OCI-LY3 (cell line): ENCODE measurements around the gene GSTA3.
"Not testable (repeated sequence)": the region's sequence is repeated elsewhere in the genome, so short reads cannot be mapped to it uniquely, and the experiment has no call there.

Experiments
- H2AFZ ChIP-seq: fragments of 200-600, 300-600 bp; shearing (Covaris generic); 2 replicates; pipeline ENCODE4 v1.6.0; 2014; ENCODE audit warnings: antibody characterized with exemption, low read depth, low read length
- H3K27ac ChIP-seq: fragments of 200-600, 300-600 bp; sonication (generic); 2 replicates; pipeline ENCODE4 v1.5.1; 2014; ENCODE audit warnings: mild to moderate bottlenecking, low read length, moderate library complexity, mixed read lengths
- H3K27me3 ChIP-seq: fragments of 200-600, 300-600 bp; sonication (generic); 2 replicates; pipeline ENCODE4 v1.6.1; 2014; ENCODE audit warnings: low read depth, low read length, mixed read lengths
- H3K36me3 ChIP-seq: fragments of 200-600, 300-600 bp; sonication (generic); replicated peaks from 2 replicates; pipeline ENCODE3; 2014; ENCODE audit warnings: low read depth, low read length, mixed read lengths
- H3K4me1 ChIP-seq: fragments of 300-600, 200-600 bp; sonication (generic); 2 replicates; pipeline ENCODE4 v1.6.1; 2014; ENCODE audit warnings: low read length, mixed read lengths
- H3K4me2 ChIP-seq: fragments of 200-600, 300-600 bp; sonication (generic); 2 replicates; pipeline ENCODE4 v1.6.1; 2014; ENCODE audit warnings: low read length, mixed read lengths
- H3K4me3 ChIP-seq: fragments of 300-600, 200-600 bp; sonication (generic); 2 replicates; pipeline ENCODE4 v1.5.1; 2014; ENCODE audit warnings: antibody characterized with exemption, mild to moderate bottlenecking, low read length, moderate library complexity
- H3K79me2 ChIP-seq: fragments of 300-600, 200-600 bp; shearing (Covaris generic); 2 replicates; pipeline ENCODE4 v1.6.1; 2014; ENCODE audit warnings: mild to moderate bottlenecking, low read length, mixed read lengths
- H3K9ac ChIP-seq: fragments of 300-600, 200-600 bp; shearing (Covaris generic); 2 replicates; pipeline ENCODE4 v1.6.0; 2014; ENCODE audit warnings: mild to moderate bottlenecking, low read length, moderate library complexity
- H3K9me3 ChIP-seq: fragments of 200-600, 300-600 bp; shearing (Covaris generic); 2 replicates; pipeline ENCODE4 v1.6.1; 2014; ENCODE audit warnings: low read length, mixed read lengths; ENCODE audit not compliant: insufficient read depth
- H4K20me1 ChIP-seq: fragments of 200-600, 300-600 bp; sonication (generic); 2 replicates; pipeline ENCODE4 v1.6.1; 2016; ENCODE audit warnings: low read length, mixed read lengths; ENCODE audit not compliant: insufficient read depth
- EZH2phosphoT487 ChIP-seq: fragments of 200-600 bp; shearing (Covaris generic); IDR thresholded peaks from 2 replicates; pipeline ENCODE4 v1.6.1; 2018; ENCODE audit warnings: antibody characterized with exemption, mixed run types, low read depth
- TF ChIP-seq, protein P1 (sequence below): fragments of 200-600, 300-600 bp; sonication (generic); IDR thresholded peaks from 2 replicates; pipeline ENCODE4 v1.5.1; 2014; ENCODE audit warnings: antibody characterized with exemption, low read length, low read depth

GSTA3 gene

GRCh38 chr6:52876056-52876787 is 33.3 kb downstream of the GSTA3 start:
- no peak for TF ChIP-seq EZH2phosphoT487
- TF ChIP-seq, protein P1, sequence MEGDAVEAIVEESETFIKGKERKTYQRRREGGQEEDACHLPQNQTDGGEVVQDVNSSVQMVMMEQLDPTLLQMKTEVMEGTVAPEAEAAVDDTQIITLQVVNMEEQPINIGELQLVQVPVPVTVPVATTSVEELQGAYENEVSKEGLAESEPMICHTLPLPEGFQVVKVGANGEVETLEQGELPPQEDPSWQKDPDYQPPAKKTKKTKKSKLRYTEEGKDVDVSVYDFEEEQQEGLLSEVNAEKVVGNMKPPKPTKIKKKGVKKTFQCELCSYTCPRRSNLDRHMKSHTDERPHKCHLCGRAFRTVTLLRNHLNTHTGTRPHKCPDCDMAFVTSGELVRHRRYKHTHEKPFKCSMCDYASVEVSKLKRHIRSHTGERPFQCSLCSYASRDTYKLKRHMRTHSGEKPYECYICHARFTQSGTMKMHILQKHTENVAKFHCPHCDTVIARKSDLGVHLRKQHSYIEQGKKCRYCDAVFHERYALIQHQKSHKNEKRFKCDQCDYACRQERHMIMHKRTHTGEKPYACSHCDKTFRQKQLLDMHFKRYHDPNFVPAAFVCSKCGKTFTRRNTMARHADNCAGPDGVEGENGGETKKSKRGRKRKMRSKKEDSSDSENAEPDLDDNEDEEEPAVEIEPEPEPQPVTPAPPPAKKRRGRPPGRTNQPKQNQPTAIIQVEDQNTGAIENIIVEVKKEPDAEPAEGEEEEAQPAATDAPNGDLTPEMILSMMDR, result no peak

GRCh38 chr6:52872031-52872430 is 37.5 kb downstream of the GSTA3 start:
- no peaks in the 10 kb centered on the region for H3K79me2 ChIP-seq
- H3K4me3 ChIP-seq, result no peak overlapping the region
- H3K9me3 ChIP-seq, result no peaks in the 10 kb centered on the region
- no peak overlapping the region for H3K9ac ChIP-seq
- no peaks in the 10 kb centered on the region for H4K20me1 ChIP-seq
- H3K36me3 ChIP-seq, result no peaks in the 10 kb centered on the region
- no peak for TF ChIP-seq EZH2phosphoT487
- TF ChIP-seq, protein P1, result no peak
- H3K27me3 ChIP-seq, result no peaks in the 10 kb centered on the region
- no peaks in the 10 kb centered on the region for H3K4me1 ChIP-seq
- H2AFZ ChIP-seq, result no peak overlapping the region
- no peak overlapping the region for H3K4me2 ChIP-seq
- no peak overlapping the region for H3K27ac ChIP-seq

More at GRCh38 chr6:52876056-52876787, 33.3 kb downstream of the GSTA3 start:
- Histone ChIP-seq H2AFZ (no peak overlapping the region), H3K27ac (no peak overlapping the region), H3K9ac (no peak overlapping the region), H3K9me3 (no peaks in the 10 kb centered on the region), H4K20me1 (no peaks in the 10 kb centered on the region), H3K4me3 (no peak overlapping the region), H3K36me3 (no peaks in the 10 kb centered on the region), H3K79me2 (no peaks in the 10 kb centered on the region), H3K27me3 (no peaks in the 10 kb centered on the region), H3K4me2 (no peak overlapping the region), H3K4me1 (no peaks in the 10 kb centered on the region)

- no peaks in the 10 kb centered on the region for H3K36me3 ChIP-seq
- no peak overlapping the region for H3K27ac ChIP-seq
- H3K4me3 ChIP-seq, result no peak overlapping the region
- no peak overlapping the region for H3K4me2 ChIP-seq
- no peaks in the 10 kb centered on the region for H3K9me3 ChIP-seq
- H3K4me1 ChIP-seq, result no peaks in the 10 kb centered on the region
- no peak for TF ChIP-seq EZH2phosphoT487
- TF ChIP-seq, protein P1, result no peak
- H3K27me3 ChIP-seq, result no peaks in the 10 kb centered on the region
- no peaks in the 10 kb centered on the region for H3K79me2 ChIP-seq
- no peak overlapping the region for H2AFZ ChIP-seq
- H4K20me1 ChIP-seq, result no peaks in the 10 kb centered on the region
- no peak overlapping the region for H3K9ac ChIP-seq
Measured at GRCh38 chr6:52871621-52872020, 37.9 kb downstream of the GSTA3 start.

DNA sequence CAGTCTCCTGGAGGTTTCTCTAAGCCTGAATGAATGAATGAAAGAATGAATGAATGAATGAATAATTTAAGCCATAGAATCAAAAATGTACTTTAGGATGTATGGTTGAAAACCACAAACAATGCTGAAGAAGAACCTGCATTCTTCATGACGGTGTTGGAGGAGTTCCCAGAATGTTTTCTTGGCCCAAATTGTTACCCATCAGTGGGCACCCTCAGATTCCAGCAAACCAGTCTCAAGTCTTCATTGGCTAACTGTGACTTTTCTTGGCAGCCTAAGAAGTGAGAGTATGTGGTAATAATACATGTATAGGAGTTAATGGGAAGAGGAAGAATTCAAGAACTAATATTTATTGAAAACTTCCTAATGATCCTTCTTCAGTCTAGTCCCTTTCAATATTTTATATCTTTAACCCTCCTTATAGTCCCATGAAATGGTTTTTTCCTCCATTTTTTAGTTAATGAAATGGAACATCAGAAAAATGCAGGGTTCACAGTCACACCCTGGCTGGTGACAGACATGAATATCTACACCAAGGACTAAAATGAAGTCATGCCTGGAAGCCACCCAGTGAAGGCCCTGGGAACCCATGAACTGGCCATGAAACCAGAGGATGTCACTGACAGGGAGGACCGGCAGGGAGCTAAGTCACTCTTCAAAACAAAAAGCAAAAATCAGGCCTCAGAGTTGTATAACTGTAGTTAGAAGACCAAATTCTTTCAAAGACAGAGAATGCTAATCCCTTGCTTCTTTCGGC is 39.0 kb downstream of the GSTA3 start:
- not testable (repeated sequence) for H3K9me3 ChIP-seq, H3K36me3 ChIP-seq, H3K4me3 ChIP-seq, H3K27me3 ChIP-seq, H3K4me2 ChIP-seq, H3K79me2 ChIP-seq, H4K20me1 ChIP-seq, H3K27ac ChIP-seq, H3K4me1 ChIP-seq, H3K9ac ChIP-seq, H2AFZ ChIP-seq

- not testable (repeated sequence) for H3K9me3 ChIP-seq, H3K27ac ChIP-seq, H3K36me3 ChIP-seq, H3K27me3 ChIP-seq, H2AFZ ChIP-seq, H3K9ac ChIP-seq, H3K79me2 ChIP-seq, H4K20me1 ChIP-seq, H3K4me2 ChIP-seq, H3K4me3 ChIP-seq, H3K4me1 ChIP-seq
Measured at GRCh38 chr6:52868899-52869298, 40.6 kb downstream of the GSTA3 start.
